Kasumi-1 (cell line): ENCODE data around the gene AGK.
"Not testable (repeated sequence)": the region's sequence is repeated elsewhere in the genome, so short reads cannot be mapped to it uniquely, and the experiment has no call there.

Source experiments
- DNase-seq, 2 experiments: peaks; one replicate each; lab custom pipeline; 2025; lab: John Stamatoyannopoulos, UW

AGK gene

DNA sequence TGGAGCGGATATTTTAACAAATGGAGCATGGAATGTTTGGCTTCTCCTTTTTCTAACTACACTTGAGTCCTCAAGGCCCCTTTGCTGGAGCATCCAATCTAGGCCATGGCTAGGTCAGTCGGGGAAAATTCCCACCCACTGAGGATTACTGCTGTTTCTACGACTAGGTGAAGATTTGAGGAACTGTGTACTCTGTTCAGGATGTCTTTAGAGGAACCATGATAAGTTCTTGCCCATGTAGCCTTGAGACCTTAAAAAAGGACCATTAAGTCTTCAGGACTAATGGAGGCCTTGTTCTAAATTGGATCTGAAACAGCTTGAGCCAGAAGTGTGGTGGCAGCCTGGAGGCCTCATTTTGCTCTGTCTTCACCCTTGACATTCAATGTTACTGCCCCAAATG lies 6.2 kb downstream of the AGK start:
- DNase-seq: no peak

DNA sequence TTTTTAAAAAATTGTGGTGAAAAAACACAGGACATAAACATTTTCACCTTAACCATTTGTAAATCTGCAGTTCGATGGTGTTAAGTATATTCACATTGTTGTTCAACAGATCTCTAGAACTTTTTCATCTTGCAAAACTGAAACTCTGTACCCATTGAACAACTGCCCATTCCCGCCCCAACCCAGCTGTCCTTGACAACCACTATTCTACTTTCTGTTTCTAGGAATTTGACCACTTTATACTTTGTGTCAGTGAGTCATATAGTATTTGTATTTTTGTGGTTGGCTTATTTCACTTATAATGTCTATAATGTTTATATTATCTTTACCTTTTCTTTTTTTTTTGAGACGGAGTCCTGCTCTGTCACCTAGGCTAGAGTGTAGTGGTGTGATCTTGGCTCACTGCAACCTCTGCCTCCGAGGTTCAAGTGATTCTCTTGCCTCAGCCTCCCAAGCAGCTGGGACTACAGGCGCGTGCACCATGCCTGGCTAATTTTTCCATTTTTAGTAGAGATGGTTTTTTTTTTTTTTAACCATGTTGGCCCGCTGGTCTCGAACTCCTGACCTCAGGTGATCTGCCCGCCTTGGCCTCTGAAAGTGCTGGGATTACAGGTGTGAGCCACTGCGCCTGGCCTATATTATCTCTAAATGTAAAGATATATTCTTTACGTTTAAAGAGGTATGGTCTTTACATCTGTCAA lies 6.8 kb downstream of the AGK start:
- not testable (repeated sequence) for DNase-seq

- no peak for DNase-seq
These were observed 7.5 kb downstream of the AGK start for GRCh38 chr7:141558544-141559183.

- no peak for DNase-seq
These were observed 8.8 kb downstream of the AGK start for GRCh38 chr7:141559961-141560360.

DNA sequence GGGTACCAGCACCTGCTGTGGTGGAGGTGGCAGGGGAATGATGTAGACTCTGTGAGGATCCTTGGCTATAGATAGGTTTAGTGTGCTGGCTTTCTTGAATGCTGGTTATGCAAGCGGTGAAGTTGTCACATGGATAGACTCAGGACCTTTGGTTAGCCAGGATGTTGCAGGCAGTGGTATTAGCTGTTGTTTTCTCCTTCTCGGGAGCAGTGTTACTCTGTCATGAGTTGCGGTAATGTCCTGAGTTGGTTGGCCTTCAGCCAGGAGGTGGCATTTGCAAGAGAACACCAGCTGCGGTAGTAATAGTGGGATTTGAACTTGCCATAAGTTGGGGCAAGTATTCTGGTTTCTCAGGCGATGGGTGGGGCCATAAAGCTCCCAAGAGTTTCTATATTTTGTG lies 10.8 kb downstream of the AGK start:
- no peak for DNase-seq

GRCh38 chr7:141562543-141562942 lies 11.3 kb downstream of the AGK start:
- no peak for DNase-seq

DNA sequence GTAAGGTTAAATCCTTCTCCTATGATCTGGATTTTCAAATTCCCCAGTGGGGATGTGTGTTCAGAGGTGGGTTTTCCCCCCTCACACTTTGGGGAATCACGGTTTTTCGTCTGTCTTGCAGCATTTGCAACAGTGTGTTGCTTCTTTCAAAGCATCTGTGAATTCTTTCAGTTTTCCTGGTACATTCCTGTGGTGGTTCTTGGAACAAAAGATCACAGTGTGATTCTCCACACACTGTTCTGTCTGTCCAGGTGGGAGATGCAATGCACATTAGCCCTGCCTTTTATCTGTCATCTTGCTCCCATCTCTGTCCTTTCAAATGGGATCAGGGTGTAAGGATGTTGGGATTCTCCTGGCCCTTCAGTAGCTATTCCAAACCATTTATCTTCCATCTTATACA lies 11.8 kb downstream of the AGK start:
- no peak for DNase-seq

- DNase-seq: peak; percentile 46 to 60
These were observed 12.9 kb downstream of the AGK start for GRCh38 chr7:141563956-141564623.

DNA sequence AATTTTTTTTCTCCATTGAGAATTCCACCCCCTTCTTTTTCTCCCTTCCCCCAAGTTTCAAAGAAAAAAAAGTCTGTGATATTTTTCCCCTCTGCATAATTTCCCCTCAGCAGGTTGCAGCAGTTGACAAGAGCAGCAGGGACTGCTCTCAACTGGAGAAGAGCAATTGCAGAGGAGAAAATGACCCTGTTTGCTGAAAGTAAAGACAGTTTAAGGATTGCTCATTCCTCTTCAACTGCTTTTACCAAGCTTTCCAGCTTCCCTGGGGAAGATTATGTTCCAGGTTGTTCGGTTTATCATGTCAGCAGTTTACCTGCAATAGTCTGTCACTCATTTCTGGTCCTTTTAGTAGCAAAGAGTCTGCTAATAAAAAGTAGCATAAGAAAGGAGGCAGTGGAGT lies 16.2 kb downstream of the AGK start:
- no peak for DNase-seq

DNA sequence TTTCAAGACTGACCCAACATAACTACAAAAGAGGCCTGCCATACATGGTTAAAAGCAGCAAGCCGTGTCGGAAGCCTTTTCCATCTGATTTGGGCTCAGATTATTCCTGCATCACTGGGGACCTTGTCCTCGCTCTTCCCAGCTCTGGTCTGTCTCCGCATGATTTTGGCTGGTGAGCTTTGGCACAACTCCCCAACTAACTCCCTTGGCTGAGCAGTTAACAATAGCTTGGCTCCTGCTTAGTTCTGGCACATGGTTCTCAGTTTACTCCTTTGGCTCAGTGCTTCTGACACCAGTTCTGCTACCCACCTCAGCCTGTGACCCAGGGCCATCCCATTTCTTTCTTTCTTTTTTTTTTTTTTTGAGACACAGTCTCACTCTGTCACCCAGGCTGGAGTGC lies 17.0 kb downstream of the AGK start:
- no peak for DNase-seq

DNA sequence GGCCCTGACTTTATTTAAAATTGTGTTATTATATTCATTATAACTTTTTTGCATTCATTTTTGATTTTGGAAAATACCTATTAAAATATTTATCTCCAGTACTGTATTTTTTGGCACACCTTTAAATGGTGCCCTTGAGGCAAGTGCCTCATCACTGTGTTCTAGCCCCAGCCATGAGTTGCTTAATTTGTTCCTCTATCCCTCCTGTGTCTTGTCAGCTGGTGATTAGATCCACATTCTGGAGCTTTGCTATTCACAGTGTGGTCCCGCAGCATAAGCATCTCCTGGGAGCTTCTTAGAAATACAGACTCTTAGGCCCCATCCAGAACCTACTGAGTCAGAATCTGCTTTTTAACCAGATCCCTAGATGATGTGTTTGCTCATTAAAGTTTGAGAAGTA lies 19.8 kb downstream of the AGK start:
- no peak for DNase-seq

- DNase-seq: no peak
These were observed 21.0 kb downstream of the AGK start for GRCh38 chr7:141572175-141572574.

DNA sequence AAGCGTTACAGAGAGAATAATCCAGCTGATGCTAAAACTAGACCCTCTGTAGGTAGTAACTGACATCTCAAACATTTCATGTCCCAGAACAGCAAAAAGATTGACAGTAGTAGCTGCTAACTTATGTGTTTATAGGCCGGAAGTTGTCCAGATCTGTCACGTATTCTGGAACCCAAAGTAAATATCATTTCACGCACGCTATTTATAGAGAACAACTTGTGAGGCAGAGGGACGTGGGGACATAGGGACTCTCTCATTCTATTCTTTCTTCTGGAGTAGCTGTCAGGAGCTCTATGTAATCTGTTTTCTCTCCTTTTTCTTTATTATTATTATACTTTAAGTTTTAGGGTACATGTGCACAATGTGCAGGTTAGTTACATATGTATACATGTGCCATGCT lies 22.3 kb downstream of the AGK start:
- DNase-seq: no peak

DNA sequence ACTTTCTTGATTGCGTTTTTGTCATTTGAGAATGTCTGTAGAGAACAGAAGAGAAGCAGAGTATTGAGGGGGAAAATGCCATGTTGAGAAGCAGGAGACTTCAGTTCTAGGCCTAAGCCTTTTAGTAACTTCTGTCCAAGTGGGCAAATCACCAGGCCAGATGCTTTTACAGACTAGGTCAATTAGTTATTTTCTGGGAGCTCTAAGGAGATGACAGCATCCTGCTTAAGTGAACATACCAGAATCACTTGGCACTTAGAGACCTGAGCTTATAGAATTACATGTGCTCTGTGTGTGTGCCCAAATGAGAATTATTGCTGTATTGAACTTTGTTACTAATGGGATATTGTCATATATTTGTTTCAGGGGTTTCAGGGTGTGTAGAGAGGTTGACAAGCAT lies 24.0 kb downstream of the AGK start:
- no peak for DNase-seq

- no peak for DNase-seq
These were observed 24.6 kb downstream of the AGK start for GRCh38 chr7:141575654-141576448.

DNA sequence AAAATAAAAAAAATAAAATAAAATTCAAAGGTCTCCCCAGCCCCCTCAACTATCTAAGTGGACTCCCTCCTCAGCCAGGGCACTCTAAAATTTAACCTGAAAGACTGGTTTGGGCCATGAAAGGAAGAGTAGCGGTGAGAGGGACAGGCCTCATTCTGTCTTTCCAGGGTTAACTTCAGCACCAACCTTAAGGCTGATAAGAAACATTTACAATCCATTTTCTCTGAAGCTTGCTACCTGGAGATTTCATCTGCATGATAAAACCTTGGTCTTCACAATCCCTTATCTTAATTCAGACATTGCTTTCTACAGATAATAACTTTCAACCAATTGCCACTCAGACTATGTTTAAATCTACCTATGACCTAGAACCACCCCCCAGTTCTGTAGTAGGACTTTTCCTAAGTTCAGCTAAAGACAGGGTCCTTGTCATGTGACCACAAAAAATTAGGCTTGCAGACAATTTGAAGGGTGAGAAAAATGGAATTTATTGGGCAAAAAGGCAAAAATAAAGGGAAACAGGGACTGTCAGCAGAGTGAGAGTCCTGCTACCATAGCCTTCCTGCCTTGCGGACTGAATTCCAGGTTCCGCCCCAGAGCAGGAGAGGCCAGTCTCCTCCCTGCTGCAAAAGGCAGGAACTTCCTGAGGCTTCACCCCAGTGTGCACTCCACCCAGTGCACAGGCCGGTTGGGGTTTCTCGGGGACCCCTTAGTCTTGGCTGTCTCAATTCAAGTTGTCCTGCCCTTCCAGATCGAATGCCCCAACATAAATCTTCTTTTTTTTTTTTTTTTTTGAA lies 26.0 kb downstream of the AGK start:
- no peak for DNase-seq

DNA sequence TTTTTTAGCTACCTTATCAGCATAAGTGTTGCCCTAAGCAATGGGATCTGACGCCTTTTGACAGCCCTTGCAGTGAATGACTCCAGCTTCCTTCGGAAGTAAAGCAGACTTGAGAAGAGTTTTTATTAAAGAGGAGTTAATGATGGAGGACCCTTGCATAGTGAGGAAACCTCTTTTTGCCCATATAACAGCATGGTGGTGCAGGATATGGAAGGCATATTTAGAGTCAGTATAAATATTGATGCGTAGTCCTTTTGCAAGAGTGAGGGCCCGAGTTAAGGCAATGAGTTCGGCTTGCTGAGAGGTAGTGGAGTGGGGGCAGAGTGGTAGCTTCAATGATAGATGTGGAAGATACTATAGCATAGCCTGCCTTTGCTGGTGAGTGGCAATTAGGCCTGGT lies 28.7 kb downstream of the AGK start:
- DNase-seq: not testable (repeated sequence)

DNA sequence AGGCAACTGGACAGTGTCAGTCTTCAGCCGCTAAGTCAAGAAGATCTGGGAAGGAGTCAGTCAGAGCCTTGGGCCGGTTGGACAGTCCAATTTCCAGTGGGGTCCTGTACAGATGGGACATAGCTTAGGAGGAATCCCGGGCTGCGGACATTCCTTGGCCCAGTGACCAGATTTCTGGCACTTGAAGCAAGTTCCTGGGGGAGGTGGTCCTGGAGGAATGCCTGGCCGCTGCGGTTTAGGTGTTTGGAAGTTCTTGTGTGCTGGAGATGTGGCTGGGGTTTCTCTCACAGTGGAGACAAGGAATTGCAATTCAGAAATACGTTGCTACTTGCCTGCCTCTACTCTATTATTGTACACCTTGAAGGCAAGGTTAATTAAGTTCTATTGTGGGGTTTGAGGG lies 30.9 kb downstream of the AGK start:
- DNase-seq: not testable (repeated sequence)

DNA sequence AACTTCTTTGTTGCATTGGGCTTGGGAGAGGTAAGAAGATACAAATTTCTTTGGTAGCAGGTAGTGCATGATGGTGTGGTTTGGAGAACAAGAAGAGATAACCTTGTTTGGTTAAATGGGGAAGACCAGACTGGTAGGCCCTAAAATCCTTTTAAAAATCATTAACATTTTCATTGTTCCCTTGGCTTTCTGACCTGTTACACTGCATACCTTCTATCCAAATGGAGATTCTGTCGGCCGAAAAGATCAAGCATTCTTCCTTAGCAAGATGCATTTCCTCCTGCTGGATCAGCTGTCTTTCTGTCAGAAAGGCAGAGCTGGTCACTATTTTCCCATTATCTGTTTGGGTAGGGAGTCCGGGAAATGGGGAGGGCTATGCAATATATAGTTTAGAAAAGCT lies 33.7 kb downstream of the AGK start:
- DNase-seq: no peak

DNA sequence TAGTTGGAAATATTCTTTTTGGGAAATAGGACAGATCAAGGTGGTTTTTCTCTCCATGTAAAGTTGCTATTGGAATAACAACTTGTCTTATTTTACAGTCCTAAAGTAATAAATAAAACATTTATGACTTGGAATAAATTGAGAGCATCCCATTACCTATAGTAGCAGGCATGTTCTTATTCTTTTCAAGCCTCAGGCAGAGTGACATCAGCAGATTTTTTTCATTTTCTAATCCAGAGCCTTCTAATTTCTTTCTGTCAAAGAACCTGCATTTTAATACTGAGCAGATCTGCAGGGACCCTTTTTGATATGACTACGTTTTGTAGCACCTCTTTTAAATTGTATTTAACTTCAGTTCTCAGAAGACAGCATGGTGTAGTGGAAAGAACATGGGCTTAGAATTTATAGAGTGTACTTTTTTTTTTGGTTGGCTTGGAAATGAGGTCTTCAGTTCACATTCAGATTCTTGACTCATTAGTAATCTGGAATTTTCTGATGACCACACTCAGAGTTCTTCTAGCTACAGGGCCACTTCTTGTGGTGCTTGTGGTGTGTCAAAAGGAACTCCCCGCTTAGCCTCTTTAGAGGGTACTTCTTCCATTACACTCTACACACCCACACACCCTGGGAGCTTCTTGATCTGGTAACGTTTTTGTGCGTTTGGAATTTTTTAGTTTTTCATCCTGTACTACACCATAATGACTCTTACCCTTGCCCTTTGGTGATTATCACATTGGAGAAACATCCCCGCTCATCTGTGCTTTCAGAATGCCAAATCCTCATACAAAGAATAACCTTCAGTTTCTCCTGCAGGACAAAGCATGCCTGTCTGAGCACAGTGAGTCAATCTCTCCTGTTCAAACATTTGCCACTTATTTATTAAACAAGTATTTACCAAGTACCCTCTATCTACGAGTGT lies 34.6 kb downstream of the AGK start:
- no peak for DNase-seq

DNA sequence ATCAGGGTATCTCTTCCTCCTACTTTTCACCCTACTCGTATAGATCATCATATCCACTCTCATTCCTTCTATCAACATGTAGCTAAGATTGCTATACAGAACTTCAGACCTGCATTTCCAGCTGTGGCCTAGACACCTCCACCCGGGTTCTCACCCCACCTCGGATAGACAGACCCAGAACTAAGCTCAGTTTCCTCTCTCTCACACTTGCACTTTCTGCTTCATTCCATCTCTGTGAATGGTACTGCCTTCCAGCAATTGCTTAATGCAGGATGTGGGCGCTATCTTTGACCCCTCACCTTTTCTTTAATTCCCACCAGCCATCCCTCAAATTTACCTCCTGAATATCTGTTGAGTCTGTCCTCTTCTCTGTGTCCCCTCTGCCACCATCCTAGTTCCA lies 35.7 kb downstream of the AGK start:
- no peak for DNase-seq
